ENCODE results near the gene CFTR.

DNA sequence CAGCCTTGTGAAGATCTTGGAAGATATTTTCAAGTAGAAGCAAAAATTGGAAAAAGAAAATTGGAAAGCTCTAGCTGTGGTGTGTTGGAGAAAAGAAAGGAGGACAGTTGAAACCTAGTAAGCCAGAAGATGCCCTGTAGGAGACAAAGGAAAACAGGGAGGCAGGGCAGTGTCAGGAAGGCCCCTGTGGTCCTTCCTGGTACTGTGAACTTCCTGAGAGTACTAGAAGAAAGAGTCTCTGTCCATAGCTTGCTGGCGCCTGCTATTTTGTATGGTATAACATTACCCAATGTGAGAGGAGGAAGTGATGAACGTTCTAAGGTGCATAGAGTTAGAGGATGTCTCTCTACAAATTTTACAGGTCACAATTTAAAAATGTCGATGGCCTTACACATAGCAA lies 210.3 kb downstream of the CFTR start:
- TF ChIP-seq CTCF (IDR thresholded peaks at IDR 0.05; ENCODE audit: low read depth, low read length) (no peak), EZH2phosphoT487 (IDR thresholded peaks at IDR 0.05; ENCODE audit: low read depth) (no peak)

All from OCI-LY3 (cell line).